SHP77 treated with DMSO at 0.1 percent for 48 hours (cell line): ENCODE results near the gene INPP5F.
A peak's percentile ranks its signal among the peaks of the same experiment; 100 is the strongest.

Experiments
- DNase-seq: peaks from one replicate; lab custom pipeline; 2025; lab: John Stamatoyannopoulos, UW

Gene INPP5F

DNA sequence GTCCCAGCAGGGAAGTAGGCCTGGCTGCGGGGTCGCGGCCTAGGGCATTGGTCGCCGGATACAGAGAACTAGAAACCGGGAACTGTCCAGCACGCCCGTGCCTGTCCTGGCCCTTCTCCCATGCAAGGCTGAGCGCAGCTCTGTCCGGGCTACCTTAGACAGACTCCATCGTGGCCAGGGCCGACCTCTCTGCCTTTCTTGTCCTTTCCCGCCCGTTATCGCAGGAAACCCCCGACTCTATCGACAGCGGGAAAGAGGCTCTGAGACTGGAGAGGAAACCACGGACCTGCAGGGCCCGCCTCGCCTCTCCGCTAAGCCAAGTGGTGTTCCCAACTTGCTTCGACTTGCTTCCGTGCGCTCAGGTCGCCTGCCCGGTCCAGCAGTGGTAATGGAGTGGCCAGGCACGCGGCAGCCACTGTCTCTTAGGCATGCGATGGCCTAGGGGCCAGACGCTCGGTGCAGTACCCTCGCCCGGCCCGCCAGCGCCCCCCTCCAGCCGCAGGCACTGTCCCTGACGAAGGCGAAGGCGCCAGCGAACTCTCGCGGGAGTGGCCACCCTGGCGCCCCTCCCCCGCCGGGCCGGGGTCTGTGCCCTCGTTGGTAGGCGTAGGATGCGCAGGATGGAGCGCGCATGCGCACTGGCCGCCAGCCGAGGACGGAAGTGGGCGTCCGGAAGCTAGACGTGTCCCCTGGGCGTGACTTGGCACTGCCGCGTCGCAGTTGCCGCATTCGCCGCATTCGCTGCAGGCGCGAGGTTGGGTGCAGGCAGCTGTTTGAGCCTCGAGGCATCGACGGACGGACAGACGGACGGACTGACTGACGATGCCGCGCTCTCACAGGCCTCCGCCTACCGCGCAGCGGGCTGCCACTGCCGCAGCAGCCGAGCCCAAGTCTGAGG lies 92.4 kb downstream of the INPP5F start:
- DNase-seq: no peak

DNA sequence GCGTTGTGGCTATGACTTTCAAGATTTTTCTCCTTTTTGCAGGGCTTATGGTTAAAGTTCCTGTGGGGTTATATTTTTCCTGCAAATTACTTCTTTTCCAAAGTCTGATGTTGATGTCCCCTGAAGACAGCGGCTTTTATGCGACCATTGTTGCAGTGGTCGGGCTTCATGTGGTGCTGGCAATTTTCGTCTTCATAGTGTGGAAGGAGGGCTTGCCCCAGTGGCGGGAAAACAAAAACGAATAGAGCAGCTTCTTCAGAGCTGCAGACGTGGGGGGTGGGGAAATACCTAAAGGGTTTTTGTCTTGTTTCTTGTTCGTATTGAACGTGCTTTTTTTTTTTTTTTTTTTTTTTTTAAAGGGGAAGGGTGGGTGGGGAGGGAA lies 93.0 kb downstream of the INPP5F start:
- DNase-seq: no peak

- DNase-seq: peak; percentile 45
Measured at GRCh38 chr10:119821182-119821581, 95.3 kb downstream of the INPP5F start.

DNA sequence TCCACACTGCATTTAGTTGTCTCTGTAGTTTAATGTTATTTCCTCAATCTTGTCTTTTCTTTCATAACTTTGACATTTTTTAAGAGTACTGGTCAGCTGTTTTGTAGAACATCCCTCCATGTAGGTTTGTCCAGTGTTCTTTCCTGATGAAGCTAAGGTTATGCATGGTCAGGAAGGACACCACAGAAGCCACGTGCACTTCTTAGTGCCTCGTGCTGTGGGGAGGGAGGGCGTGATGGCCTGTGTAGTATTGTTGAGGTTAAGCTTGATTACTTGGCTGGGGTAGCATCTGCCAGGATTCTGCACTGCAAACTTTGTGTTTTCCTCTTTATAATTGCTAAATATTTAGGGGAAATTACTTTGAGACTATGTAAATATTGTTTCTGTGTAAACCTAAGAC lies 98.4 kb downstream of the INPP5F start:
- DNase-seq: no peak

- DNase-seq: no peak
Measured at GRCh38 chr10:119826771-119827170, 100.9 kb downstream of the INPP5F start.

- DNase-seq: no peak
Measured at GRCh38 chr10:119827430-119827829, 101.6 kb downstream of the INPP5F start.

DNA sequence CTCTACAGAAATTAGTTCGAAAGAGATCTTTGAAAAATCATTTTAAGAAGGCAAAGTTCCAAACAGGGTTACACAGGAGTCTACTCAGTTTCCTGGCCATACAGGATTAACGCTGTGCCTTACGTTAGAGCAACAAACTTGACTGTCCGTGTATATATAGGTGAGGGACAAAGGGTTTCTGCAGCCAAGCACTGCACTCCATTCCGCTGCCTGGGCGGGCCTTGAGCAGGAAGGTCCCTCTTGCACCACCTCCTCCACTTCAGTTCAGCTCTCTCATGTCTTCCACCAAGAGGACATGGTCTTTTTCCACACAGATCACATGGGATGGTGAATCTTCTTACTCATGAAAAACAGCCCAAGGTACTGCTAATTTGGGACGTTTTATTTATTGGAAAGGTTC lies 103.6 kb downstream of the INPP5F start:
- no peak for DNase-seq

DNA sequence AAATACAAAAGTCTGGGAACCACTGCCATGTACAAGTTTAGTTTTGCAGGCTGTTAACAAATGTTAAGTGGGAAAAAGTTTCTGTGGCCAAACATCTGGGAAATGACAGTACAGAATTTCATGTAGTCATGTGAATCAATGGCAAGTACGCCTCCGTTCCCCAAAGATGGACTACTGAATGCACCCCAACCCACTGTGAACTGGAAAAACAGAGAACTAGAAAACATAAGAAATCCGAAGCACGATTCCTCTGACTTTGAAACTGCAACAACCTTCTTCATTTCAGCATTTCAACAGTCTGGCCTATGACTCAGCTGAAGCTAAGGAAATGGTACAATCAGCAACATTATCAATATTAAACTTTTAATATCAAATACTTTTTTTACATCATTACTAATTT lies 105.0 kb downstream of the INPP5F start:
- DNase-seq: no peak

GRCh38 chr10:119831656-119832055 lies 105.8 kb downstream of the INPP5F start:
- no peak for DNase-seq

- no peak for DNase-seq
Measured at GRCh38 chr10:119832951-119833350, 107.1 kb downstream of the INPP5F start.

- DNase-seq: no peak
Measured at GRCh38 chr10:119834188-119834587, 108.3 kb downstream of the INPP5F start.

DNA sequence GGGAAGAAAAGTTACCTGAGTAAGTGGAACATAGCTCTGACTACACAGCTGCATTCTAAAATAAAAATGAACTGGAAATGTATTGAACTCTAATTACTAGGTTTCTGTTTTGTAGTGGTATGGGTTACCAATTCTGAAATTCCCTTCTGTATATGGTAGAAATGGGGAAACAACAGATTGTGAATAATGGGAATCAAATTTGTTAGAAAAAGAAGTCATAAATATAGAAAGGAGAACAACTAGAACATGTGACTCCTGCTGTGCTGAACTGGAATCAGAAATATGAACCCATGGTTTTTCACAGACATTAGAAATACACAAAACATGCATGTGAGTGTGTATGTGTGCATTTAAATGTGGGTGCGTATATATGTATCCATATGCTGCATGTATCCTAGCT lies 119.8 kb downstream of the INPP5F start:
- DNase-seq: no peak

DNA sequence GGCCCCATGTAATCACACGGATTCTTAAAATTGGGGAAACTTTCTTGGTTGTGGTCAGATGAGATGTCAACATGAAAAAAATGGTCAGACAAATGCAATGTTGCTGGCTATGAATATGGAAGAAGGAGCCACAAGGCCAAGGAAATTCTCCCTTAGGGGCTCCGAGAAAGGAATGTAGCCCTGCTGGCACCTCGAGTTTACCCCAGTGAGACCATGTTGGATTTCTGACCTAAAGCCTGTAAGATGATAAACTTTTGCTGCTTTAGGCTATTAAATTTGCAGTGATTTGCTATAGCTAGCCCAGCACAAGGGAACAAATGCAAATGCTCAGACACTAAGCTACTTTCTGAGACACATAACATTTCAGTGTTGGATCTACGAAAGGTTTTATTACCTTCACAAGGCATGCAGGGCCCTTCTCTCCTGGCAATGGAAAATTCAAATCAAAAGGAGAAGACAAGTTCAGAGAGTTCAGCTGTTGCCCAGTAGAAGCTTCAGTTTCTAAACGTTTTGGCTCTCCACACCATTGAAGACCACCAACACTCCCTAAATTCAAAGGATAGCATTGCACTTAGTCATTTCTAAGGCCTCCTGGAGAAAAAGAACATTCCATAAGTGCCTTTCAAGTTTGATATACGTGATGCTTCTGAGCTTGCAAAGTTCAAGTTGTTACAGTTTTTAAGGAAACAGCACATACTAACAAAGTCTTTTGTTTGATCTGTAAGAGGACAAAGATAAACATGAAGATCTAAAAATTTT lies 123.4 kb downstream of the INPP5F start:
- DNase-seq: no peak

DNA sequence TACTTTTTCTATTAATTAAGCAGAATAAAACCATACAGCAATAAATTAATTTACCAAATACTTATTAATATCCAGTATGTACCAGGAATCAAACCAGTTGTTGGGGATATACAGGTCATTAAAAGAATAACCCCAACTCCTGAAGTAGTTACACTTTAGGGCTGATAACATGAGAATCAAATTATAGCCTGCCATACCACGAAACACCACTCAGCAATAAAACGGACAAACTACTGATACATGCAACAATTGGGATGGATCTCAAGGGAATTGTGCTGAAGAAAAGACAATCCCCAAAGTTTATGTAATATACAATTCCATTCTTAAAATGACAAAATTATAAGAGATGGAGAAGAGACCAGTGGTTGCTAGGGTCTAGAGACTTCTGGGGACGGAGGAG lies 124.1 kb downstream of the INPP5F start:
- DNase-seq: no peak

GRCh38 chr10:119852277-119852676 lies 126.4 kb downstream of the INPP5F start:
- DNase-seq: no peak

DNA sequence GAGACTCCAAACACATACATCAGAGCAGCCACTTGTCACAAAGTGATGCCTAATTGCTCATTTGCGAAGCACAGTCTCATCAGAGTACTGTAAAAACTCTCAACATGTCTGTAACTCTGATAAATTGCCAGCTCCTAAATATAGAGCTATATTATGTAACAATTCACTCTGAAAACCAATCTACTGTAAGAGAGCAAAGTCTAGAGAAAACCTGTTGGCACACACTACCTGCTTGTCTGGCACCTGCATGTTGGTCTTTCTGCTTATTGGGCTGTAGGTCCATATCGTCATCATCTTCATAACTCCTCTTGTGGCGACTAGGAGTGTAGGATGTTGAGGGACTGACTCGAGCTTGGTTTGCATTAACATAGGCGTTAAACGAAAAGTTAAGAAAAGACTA lies 127.0 kb downstream of the INPP5F start:
- no peak for DNase-seq

- no peak for DNase-seq
Measured at GRCh38 chr10:119853574-119853973, 127.7 kb downstream of the INPP5F start.

DNA sequence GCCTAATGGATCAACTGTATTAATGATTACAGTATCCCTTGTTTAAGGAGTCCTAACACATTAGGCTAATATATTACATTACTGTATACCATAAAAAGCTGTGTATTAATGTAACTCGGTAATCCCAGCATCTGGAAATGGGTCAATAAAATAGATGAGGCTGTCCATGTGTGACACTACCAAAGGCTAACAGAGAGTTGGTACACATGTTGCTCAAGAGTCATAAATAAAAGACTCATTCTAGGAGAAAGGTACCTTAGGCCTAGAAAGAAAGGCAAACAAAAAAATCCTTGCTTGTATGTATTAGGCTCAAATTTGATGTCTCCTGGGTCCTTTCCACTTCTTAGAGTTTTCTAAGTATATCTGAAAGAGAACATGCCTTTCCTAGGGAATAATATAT lies 132.2 kb downstream of the INPP5F start:
- no peak for DNase-seq

DNA sequence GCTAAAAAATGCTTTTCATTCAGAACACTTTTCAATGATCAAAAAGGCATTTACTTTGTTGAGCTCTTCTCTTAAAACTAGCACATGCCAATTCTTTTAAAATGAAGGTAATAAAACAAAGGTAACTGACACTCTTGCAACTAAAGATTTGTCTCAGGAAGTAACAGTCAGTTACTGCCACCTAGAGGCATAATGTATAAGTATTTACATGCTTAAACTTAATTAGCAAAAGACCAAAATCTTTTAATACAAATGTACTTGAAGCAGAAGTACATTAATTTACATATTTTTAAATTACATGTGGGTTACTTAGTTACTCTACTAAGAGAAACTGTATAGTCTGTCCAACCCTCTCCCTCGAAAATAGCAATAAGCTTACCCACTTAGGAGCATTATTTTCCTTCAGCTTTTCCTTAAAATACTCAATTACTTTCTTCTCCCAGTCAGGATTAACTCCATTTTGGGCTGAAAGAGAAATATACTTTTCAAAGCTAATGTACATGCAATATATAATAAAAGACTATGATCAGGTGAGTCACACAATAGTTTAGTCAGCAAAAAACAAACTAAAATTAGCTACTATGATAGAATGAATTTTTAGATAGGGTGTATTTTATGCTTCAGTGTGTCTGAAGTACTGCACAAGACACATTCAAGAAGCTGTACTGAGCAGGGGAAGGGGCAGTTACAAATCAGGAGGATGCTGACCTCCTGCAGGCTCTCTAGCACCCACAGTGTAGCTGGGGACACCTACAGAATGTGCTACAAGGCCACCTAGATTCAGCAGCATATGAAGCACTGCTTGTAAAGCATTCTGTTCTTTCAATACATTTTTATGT lies 133.8 kb downstream of the INPP5F start:
- peak; percentile 0 for DNase-seq

- no peak for DNase-seq
Measured at GRCh38 chr10:119860866-119861607, 135.2 kb downstream of the INPP5F start.

GRCh38 chr10:119862524-119862923 lies 136.7 kb downstream of the INPP5F start:
- no peak for DNase-seq
